Neural cell (in vitro differentiated cells): ENCODE results near the gene MYEOV.

Source experiments
- CTCF ChIP-seq: fragments of 450-650 bp; IDR thresholded peaks from 2 replicates; pipeline ENCODE4 v1.5.1; 2014; ENCODE audit warnings: antibody characterized with exemption, mild to moderate bottlenecking, moderate library complexity; ENCODE audit not compliant: poor library complexity, severe bottlenecking
- EZH2 ChIP-seq: fragments of 200-600, 300-800 bp; shearing (Covaris generic), sonication (generic); IDR thresholded peaks from 2 replicates; pipeline ENCODE4 v1.6.1; 2014; ENCODE audit warnings: antibody characterized with exemption, low read length, borderline replicate concordance, mild to moderate bottlenecking; ENCODE audit not compliant: insufficient read depth, poor library complexity, severe bottlenecking

GRCh38 chr11:69344570-69345145 is 50.7 kb downstream of the MYEOV start:
- no peak for TF ChIP-seq CTCF
- no peak for TF ChIP-seq EZH2
